ENCODE measurements around the gene NUP188. TPM values are rescaled to one million over a fixed set of nuclear protein-coding genes. Genes with fewer than 3 reads are reported as not detected.

Gene NUP188
- polyA plus RNA-seq, 1 donor (not counting 4 experiments of a cell fraction or from before 2014, with no cell fraction given), result 31.1 TPM

DNA sequence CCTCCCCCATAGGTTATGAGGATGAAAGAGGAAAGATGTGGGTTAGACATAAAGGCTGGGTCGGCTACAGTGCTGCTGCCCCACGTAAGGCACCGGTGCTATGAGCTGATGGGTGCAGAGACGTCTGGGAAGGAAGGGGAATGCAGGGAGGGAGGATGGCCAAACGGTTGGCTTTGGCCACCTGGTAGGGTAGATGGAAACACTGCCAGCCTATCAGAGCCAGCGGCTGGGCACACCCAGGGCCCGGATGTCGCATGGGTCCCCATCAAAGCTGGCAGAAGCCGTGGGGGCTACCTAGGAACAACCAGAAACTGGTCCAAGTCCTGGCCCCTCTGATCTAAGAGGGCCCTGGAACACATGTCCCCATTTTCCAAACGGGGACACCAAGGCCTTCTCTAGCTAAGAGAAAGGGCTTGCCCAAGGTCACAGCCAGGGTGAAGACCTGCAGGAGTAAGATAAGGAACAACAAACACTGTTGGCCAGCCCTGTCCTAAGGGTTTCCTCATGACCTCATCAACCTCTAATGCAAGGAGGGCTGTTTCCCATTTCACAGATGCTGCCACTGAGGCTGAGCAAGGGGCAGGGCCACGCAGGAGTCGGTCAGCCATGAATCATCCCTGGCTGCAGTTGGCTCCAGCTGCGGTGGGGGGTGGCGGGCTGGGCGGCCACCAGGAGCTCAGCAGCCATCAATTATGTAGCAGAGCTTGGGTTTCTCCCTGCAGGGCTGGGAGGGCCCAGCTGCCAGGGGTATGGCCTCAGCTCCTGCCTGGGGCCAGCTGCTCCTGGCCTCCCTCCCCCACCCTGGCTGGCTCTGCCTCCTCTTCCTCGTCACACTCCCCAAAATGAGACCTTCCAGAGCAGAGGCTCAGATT lies 75.8 kb downstream of the NUP188 start:
- FAIRE-seq, result no peak
- H3K9me1 ChIP-seq (ENCODE audit: control insufficient read depth, extremely low read depth, insufficient read depth, low read length), result peaks cover 2% of the 10 kb centered on the region
- H3K4me2 ChIP-seq (ENCODE audit: control insufficient read depth, extremely low read depth, insufficient read depth, low read depth, low read length), result no peak overlapping the region
- TF ChIP-seq CTCF (optimal IDR thresholded peaks at IDR 0.05 in 1 of 3, IDR thresholded peaks at IDR 0.05 in 1 of 3, conservative IDR thresholded peaks at IDR 0.05 in 1 of 3; ENCODE audit: extremely low read depth in 1 of 3, insufficient read depth in 2 of 3, low read length in 3 of 3), result no peak
- no peak for TF ChIP-seq EZH2 (IDR thresholded peaks at IDR 0.05; ENCODE audit: low read length)
- no peak overlapping the region for H3K4me3 ChIP-seq (ENCODE audit: control insufficient read depth in 2 of 3, extremely low read depth in 1 of 3, insufficient read depth in 2 of 3, low read depth in 1 of 3, low read length in 3 of 3)
- H3K79me2 ChIP-seq (ENCODE audit: control insufficient read depth, insufficient read depth, low read length), result peaks cover 24% of the 10 kb centered on the region
- H4K20me1 ChIP-seq (ENCODE audit: control insufficient read depth, extremely low read depth, insufficient read depth, low read length), result no peaks in the 10 kb centered on the region
- H3K4me1 ChIP-seq (ENCODE audit: control insufficient read depth, extremely low read depth, insufficient read depth, low read length), result peaks cover 18% of the 10 kb centered on the region
- H3K9me3 ChIP-seq (ENCODE audit: control insufficient read depth, low read depth, low read length), result no peaks in the 10 kb centered on the region
- H3K9ac ChIP-seq (ENCODE audit: control insufficient read depth, extremely low read depth, insufficient read depth, low read length), result no peak overlapping the region
- no peaks in the 10 kb centered on the region for H3K27me3 ChIP-seq (ENCODE audit: control insufficient read depth, extremely low read depth, insufficient read depth, low read length)
- H3K36me3 ChIP-seq (ENCODE audit: control insufficient read depth in 2 of 2, extremely low read depth in 1 of 2, insufficient read depth in 2 of 2, low read length in 2 of 2), result peaks cover 0 to 4% of the 10 kb centered on the region in 2 experiments
- no peak overlapping the region for H3K27ac ChIP-seq (ENCODE audit: control insufficient read depth, insufficient read depth, low read length)
- dilution Hi-C loops (cut with MboI; ENCODE audit: extremely low pct_ligation_motif_present, low sequenced_read_pairs), result no loop called here
- H2AFZ ChIP-seq (ENCODE audit: control insufficient read depth, low read length), result no peak overlapping the region
- no peak for DNase-seq (ENCODE audit: low read depth, low spot score)

- Histone ChIP-seq H3K27me3 (ENCODE audit: control insufficient read depth, extremely low read depth, insufficient read depth, low read length) (no peaks in the 10 kb centered on the region), H3K4me2 (ENCODE audit: control insufficient read depth, extremely low read depth, insufficient read depth, low read depth, low read length) (no peak overlapping the region), H3K79me2 (ENCODE audit: control insufficient read depth, insufficient read depth, low read length) (peaks cover 24% of the 10 kb centered on the region), H3K36me3 (ENCODE audit: control insufficient read depth in 2 of 2, extremely low read depth in 1 of 2, insufficient read depth in 2 of 2, low read length in 2 of 2) (peaks cover 0 to 3% of the 10 kb centered on the region in 2 experiments), H3K4me3 (ENCODE audit: control insufficient read depth in 2 of 3, extremely low read depth in 1 of 3, insufficient read depth in 2 of 3, low read depth in 1 of 3, low read length in 3 of 3) (no peak overlapping the region), H3K27ac (ENCODE audit: control insufficient read depth, insufficient read depth, low read length) (no peak overlapping the region), H2AFZ (ENCODE audit: control insufficient read depth, low read length) (no peak overlapping the region), H3K9ac (ENCODE audit: control insufficient read depth, extremely low read depth, insufficient read depth, low read length) (no peak overlapping the region), H3K4me1 (ENCODE audit: control insufficient read depth, extremely low read depth, insufficient read depth, low read length) (peaks cover 18% of the 10 kb centered on the region), H3K9me1 (ENCODE audit: control insufficient read depth, extremely low read depth, insufficient read depth, low read length) (peaks cover 2% of the 10 kb centered on the region), H4K20me1 (ENCODE audit: control insufficient read depth, extremely low read depth, insufficient read depth, low read length) (no peaks in the 10 kb centered on the region), H3K9me3 (ENCODE audit: control insufficient read depth, low read depth, low read length) (no peaks in the 10 kb centered on the region)
- dilution Hi-C loops (cut with MboI; ENCODE audit: extremely low pct_ligation_motif_present, low sequenced_read_pairs), result no loop called here
- TF ChIP-seq CTCF (optimal IDR thresholded peaks at IDR 0.05 in 1 of 3, IDR thresholded peaks at IDR 0.05 in 1 of 3, conservative IDR thresholded peaks at IDR 0.05 in 1 of 3; ENCODE audit: extremely low read depth in 1 of 3, insufficient read depth in 2 of 3, low read length in 3 of 3) (no peak), EZH2 (IDR thresholded peaks at IDR 0.05; ENCODE audit: low read length) (no peak)
- FAIRE-seq (no peak), DNase-seq (ENCODE audit: low read depth, low spot score) (no peak)
These were observed 76.4 kb downstream of the NUP188 start for GRCh38 chr9:129023908-129024233.
